Measurements from ENCODE around the gene ARHGAP31.
"Not testable (repeated sequence)": the region's sequence is repeated elsewhere in the genome, so short reads cannot be mapped to it uniquely, and the experiment has no call there.

ARHGAP31 gene

GRCh38 chr3:119293871-119294695, at the start of gene ARHGAP31:
Gene ARHGAP31, plus strand, starts transcription at chr3:119294383. Its CDS starts 522 bp downstream, at chr3:119294905.
- DNase-seq, result peak; percentile 48 to 68

GRCh38 chr3:119245778-119246177, 48.4 kb upstream of the ARHGAP31 start:
- peak; percentile 78 to 92 for DNase-seq

- no peak for DNase-seq
These were observed 39.0 kb upstream of the ARHGAP31 start for GRCh38 chr3:119255214-119255613.

GRCh38 chr3:119257111-119257510, 37.1 kb upstream of the ARHGAP31 start:
- no peak for DNase-seq

- DNase-seq, result no peak
These were observed 36.4 kb upstream of the ARHGAP31 start for GRCh38 chr3:119257654-119258410.

GRCh38 chr3:119258915-119259314, 35.3 kb upstream of the ARHGAP31 start:
- no peak for DNase-seq

- DNase-seq, result no peak
These were observed 34.4 kb upstream of the ARHGAP31 start for GRCh38 chr3:119259821-119260220.

GRCh38 chr3:119261055-119261454, 33.1 kb upstream of the ARHGAP31 start:
- no peak for DNase-seq

- not testable (repeated sequence) for DNase-seq
These were observed 24.0 kb upstream of the ARHGAP31 start for GRCh38 chr3:119270212-119270611.

- no peak for DNase-seq
These were observed 17.5 kb upstream of the ARHGAP31 start for GRCh38 chr3:119276680-119277079.

GRCh38 chr3:119279101-119279554, 15.1 kb upstream of the ARHGAP31 start:
- DNase-seq, result no peak

GRCh38 chr3:119279584-119280243, 14.5 kb upstream of the ARHGAP31 start:
- DNase-seq, result no peak

GRCh38 chr3:119288669-119289403, 5.3 kb upstream of the ARHGAP31 start:
- DNase-seq, result no peak

- DNase-seq, result no peak
These were observed 4.8 kb upstream of the ARHGAP31 start for GRCh38 chr3:119289404-119289770.

- DNase-seq, result no peak
These were observed 3.6 kb upstream of the ARHGAP31 start for GRCh38 chr3:119290613-119291012.

GRCh38 chr3:119291062-119291700, 3.0 kb upstream of the ARHGAP31 start:
- DNase-seq, result no peak

- no peak for DNase-seq
These were observed 1.5 kb upstream of the ARHGAP31 start for GRCh38 chr3:119292666-119293065.

- DNase-seq, result no peak
These were observed 895 bp upstream of the ARHGAP31 start for GRCh38 chr3:119293105-119293870.

- DNase-seq, result peak in 1 of 2 experiments; percentile 55
These were observed 801 bp downstream of the ARHGAP31 start for GRCh38 chr3:119294696-119295671.
